Measurements from ENCODE around the gene SLIT3. TPM values are rescaled to one million over a fixed set of nuclear protein-coding genes. Genes with fewer than 3 reads are reported as not detected.

SLIT3 gene
- total and polyA plus RNA-seq, 4 donors, result 4.6 to 48.5 (median 19.8) TPM

DNA sequence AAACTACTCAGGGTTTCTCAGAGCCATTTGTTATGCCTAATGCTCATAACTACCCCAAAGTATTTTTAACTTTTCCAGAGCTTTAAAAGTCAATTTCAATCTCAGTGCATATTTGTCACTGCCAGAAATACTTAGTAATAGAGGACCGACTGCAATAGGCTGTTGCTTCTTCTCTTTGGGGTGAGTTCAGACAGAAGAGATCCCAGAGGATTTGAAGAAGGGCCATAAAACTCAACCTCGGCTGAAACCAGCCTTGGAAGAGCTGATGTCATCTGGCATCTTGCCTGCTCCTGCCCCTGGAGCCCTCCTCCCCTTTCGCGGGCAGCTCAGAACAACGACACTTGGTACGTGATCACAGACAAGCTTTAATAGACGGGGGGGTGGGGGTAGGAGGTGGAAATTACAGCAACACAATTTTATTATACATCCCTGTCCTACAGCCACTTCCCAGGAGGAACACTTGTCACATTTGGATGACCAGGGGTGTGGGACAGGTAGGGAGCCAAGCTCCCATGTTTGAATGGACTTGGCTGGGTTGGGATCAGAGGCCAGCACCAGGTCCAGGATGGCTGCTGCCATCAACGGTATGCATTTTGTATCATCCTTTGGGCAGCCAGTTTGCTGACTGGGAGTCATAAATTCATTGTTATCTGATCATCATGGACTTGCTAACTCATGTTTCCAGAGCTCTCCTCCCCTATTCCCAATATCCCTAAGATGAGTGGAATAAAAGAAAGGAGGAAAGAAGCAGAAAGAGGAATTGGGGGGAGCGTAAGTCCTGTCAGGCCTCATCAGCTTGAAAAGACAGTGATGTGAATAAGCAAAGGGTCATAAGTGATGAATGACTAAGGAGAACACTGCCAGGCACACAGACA lies 535.2 kb downstream of the SLIT3 start:
- TF ChIP-seq, protein P1, sequence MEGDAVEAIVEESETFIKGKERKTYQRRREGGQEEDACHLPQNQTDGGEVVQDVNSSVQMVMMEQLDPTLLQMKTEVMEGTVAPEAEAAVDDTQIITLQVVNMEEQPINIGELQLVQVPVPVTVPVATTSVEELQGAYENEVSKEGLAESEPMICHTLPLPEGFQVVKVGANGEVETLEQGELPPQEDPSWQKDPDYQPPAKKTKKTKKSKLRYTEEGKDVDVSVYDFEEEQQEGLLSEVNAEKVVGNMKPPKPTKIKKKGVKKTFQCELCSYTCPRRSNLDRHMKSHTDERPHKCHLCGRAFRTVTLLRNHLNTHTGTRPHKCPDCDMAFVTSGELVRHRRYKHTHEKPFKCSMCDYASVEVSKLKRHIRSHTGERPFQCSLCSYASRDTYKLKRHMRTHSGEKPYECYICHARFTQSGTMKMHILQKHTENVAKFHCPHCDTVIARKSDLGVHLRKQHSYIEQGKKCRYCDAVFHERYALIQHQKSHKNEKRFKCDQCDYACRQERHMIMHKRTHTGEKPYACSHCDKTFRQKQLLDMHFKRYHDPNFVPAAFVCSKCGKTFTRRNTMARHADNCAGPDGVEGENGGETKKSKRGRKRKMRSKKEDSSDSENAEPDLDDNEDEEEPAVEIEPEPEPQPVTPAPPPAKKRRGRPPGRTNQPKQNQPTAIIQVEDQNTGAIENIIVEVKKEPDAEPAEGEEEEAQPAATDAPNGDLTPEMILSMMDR (IDR thresholded peaks at IDR 0.05; ENCODE audit: control extremely low read depth, extremely low read depth), result no peak
- Histone ChIP-seq H3K36me3 (ENCODE audit: control insufficient read depth in 4 of 4, insufficient read depth in 4 of 4, low read length in 4 of 4) (peaks cover 0 to 12% (median 4%) of the 10 kb centered on the region in 4 donors), H3K9me3 (ENCODE audit: control insufficient read depth in 4 of 4, insufficient read depth in 3 of 4, low read length in 3 of 4) (peaks cover 0 to 6% (median 0%) of the 10 kb centered on the region in 4 donors), H3K4me1 (ENCODE audit: control insufficient read depth in 5 of 5, insufficient read depth in 5 of 5, low read length in 5 of 5) (no peaks in the 10 kb centered on the region), H3K4me3 (no peak overlapping the region), H3K9ac (ENCODE audit: insufficient read depth in 1 of 2, low read length in 2 of 2) (no peak overlapping the region), H3K27me3 (ENCODE audit: control insufficient read depth in 3 of 3, insufficient read depth in 3 of 3, low read length in 2 of 3) (peaks cover 0 to under 1% (median 0%) of the 10 kb centered on the region in 3 donors), H3K27ac (ENCODE audit: low read depth in 1 of 2, low read length in 1 of 2) (no peak overlapping the region)
- DNase-seq (peak; percentile 29 to 54 (median 46)), ATAC-seq (ENCODE audit: insufficient read depth, low FRiP score) (no peak)
- 57 to 72% methylated on average over 9 of the region's 9 CpGs for WGBS, 2 donors

DNA sequence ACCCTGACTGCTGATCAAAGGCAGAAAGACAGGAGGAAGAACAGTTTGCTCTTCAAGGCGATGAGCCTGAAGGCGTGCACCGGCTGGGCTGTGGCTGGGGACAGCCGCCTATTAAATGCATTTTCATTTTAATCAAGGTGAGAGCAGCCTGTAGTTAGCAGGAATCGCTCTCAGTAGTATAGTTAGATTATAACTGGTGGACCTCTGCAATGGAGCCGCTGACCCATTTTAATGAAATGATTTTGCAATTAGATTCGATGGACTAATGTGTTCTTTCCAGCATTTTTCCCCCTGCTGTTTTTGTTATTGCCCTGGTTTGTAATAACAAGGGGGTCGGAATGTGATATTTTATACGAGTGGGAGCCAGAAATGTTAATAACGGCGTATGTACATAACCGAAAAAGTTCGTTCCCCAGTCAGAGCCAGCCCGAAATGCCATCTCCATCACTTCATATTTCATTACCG lies 535.8 kb downstream of the SLIT3 start:
- TF ChIP-seq, protein P1 (IDR thresholded peaks at IDR 0.05; ENCODE audit: control extremely low read depth, extremely low read depth), result no peak
- 86% methylated on average over 15 of the region's 15 CpGs for WGBS, 2 donors
- no peaks in the 10 kb centered on the region for H3K27me3 ChIP-seq (ENCODE audit: control insufficient read depth in 3 of 3, insufficient read depth in 3 of 3, low read length in 2 of 3)
- DNase-seq (no peak), ATAC-seq (ENCODE audit: insufficient read depth, low FRiP score) (no peak)
- H3K9me3 ChIP-seq (ENCODE audit: control insufficient read depth in 4 of 4, insufficient read depth in 3 of 4, low read length in 3 of 4), result peaks cover 0 to 6% (median 0%) of the 10 kb centered on the region in 4 donors
- H3K36me3 ChIP-seq (ENCODE audit: control insufficient read depth in 4 of 4, insufficient read depth in 4 of 4, low read length in 4 of 4), result peaks cover 0 to 12% (median 5%) of the 10 kb centered on the region in 4 donors
- no peak overlapping the region for H3K4me3 ChIP-seq
- no peaks in the 10 kb centered on the region for H3K4me1 ChIP-seq (ENCODE audit: control insufficient read depth in 5 of 5, insufficient read depth in 5 of 5, low read length in 5 of 5)
- H3K9ac ChIP-seq (ENCODE audit: insufficient read depth in 1 of 2, low read length in 2 of 2), result no peak overlapping the region
- no peak overlapping the region for H3K27ac ChIP-seq (ENCODE audit: low read depth in 1 of 2, low read length in 1 of 2)

DNA sequence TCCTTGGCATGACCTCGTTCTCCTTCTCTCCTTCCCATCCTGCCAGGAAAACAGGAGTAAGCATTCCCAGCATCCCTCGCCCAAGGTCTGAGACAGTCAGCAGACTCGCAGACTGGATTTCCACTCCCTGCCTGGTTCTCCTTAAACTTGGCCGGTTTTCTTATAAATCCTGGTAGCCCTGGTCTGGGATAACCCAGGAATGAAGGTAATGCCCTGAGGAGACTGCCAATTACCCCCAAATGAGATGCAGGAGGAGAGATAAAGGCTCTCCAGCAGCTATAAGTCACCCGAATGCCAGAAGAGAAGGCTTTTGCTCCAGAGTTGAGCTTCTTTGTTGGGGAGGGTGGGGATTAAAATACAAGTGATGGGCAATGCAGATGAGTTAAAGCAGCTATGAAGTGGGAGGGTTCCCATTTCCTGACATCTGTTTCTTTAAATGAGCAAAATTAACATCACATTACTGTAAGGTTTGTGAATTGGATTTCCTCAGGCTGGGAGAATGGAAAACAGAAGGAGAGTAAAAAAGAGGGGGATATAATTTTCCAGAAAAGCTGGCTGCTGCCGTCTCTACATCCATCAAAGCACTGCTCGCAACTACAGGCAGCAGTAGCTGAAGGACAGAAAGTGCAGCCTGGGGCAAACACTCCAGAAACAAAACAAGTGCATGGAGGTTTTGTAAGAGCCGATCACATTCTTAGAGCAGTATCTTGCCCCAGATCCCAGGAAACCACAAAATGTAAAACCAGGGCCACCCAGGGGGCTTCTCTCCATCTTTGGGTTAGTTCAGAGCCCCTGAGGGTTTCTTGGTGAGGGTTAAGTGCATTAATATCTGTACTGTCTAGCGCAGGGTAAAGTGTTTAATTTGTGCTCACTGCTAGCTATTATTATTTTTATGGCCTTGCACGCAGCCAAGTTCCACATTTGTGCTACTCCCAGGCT lies 544.2 kb downstream of the SLIT3 start:
- Histone ChIP-seq H3K4me3 (no peak overlapping the region), H3K36me3 (ENCODE audit: control insufficient read depth in 4 of 4, insufficient read depth in 4 of 4, low read length in 4 of 4) (peaks cover 0 to 13% (median 5%) of the 10 kb centered on the region in 4 donors), H3K4me1 (ENCODE audit: control insufficient read depth in 5 of 5, insufficient read depth in 5 of 5, low read length in 5 of 5) (no peaks in the 10 kb centered on the region), H3K9ac (ENCODE audit: insufficient read depth in 1 of 2, low read length in 2 of 2) (no peak overlapping the region), H3K27ac (ENCODE audit: low read depth in 1 of 2, low read length in 1 of 2) (no peak overlapping the region), H3K9me3 (ENCODE audit: control insufficient read depth in 4 of 4, insufficient read depth in 3 of 4, low read length in 3 of 4) (no peaks in the 10 kb centered on the region), H3K27me3 (ENCODE audit: control insufficient read depth in 3 of 3, insufficient read depth in 3 of 3, low read length in 2 of 3) (peaks cover 0 to 11% (median 0%) of the 10 kb centered on the region in 3 donors)
- 68 to 88% methylated on average over 10 of the region's 10 CpGs for WGBS, 2 donors
- DNase-seq, result no peak
- ATAC-seq (ENCODE audit: insufficient read depth, low FRiP score), result no peak
- TF ChIP-seq, protein P1 (IDR thresholded peaks at IDR 0.05; ENCODE audit: control extremely low read depth, extremely low read depth), result no peak
